NT2/D1 (cell line): Measurements from ENCODE around the gene TCHP.

Experiments
- SUZ12 ChIP-seq: IDR thresholded peaks from 2 replicates; pipeline ENCODE4 v1.6.1; 2011; ENCODE audit not compliant: insufficient read length, insufficient read depth; ENCODE audit errors: extremely low read depth
- YY1 ChIP-seq: IDR thresholded peaks from 2 replicates; pipeline ENCODE4 v1.6.1; 2011; ENCODE audit not compliant: insufficient read length, insufficient read depth
- ZNF274 ChIP-seq: IDR thresholded peaks from 2 replicates; pipeline ENCODE4 v1.6.1; 2011; ENCODE audit warnings: mild to moderate bottlenecking, low read depth, low read length

GRCh38 chr12:109888179-109889020 is 11.7 kb upstream of the TCHP start:
- no peak for TF ChIP-seq SUZ12
- no peak for TF ChIP-seq ZNF274
- TF ChIP-seq YY1 = no peak
